ENCODE data around the gene ACOT12.
"Not testable (repeated sequence)": the region's sequence is repeated elsewhere in the genome, so short reads cannot be mapped to it uniquely, and the experiment has no call there.

Gene ACOT12

DNA sequence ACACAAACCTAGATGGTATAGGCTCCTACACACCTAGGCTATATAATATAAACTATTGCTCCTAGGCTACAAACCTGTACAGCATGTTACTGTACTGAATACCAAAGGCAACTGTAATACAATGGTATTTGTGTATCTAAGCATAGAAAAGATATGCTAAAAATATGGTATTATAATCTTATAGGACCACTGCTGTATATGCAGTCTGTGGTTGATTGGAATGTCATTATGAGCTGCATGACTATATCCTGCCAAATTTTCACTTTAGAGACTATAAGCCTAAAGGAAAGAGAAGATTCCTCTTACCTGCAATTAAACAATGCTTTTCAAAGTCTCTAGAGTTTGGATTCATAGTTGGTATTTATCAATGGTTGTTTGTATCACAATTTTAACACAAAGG, 24.7 kb upstream of the ACOT12 start:
- H3K9me3 ChIP-seq, result no peaks in the 10 kb centered on the region
- no peaks in the 10 kb centered on the region for H3K27me3 ChIP-seq
- H3K4me3 ChIP-seq (ENCODE audit: low read depth, low read length), result no peak overlapping the region
- H3K36me3 ChIP-seq, result no peaks in the 10 kb centered on the region
- no peak for DNase-seq
- no peaks in the 10 kb centered on the region; the same call in 1 of the 2 replicates for H3K4me1 ChIP-seq
- TF ChIP-seq, protein P1, sequence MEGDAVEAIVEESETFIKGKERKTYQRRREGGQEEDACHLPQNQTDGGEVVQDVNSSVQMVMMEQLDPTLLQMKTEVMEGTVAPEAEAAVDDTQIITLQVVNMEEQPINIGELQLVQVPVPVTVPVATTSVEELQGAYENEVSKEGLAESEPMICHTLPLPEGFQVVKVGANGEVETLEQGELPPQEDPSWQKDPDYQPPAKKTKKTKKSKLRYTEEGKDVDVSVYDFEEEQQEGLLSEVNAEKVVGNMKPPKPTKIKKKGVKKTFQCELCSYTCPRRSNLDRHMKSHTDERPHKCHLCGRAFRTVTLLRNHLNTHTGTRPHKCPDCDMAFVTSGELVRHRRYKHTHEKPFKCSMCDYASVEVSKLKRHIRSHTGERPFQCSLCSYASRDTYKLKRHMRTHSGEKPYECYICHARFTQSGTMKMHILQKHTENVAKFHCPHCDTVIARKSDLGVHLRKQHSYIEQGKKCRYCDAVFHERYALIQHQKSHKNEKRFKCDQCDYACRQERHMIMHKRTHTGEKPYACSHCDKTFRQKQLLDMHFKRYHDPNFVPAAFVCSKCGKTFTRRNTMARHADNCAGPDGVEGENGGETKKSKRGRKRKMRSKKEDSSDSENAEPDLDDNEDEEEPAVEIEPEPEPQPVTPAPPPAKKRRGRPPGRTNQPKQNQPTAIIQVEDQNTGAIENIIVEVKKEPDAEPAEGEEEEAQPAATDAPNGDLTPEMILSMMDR (IDR thresholded peaks at IDR 0.05; ENCODE audit: low read depth, low read length), result no peak

DNA sequence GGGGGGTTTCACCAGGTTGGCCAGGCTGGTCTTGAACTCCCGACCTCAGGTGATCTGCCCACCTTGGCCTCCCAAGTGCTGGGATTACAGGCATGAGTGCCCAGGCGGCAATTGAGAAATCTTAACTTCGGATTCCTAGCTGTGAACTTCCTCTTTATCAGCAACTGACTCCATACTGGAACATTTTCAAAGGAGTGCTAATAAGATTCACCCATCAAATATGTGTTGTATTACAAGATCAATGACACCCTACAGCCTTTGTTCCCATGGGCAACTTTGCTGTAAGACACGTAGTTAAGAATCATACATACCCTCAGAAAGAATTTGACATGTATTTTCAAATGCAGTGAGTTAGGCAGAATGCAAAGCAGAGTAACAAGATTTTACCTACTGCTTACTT, 23.1 kb upstream of the ACOT12 start:
- Histone ChIP-seq H3K27me3 (no peaks in the 10 kb centered on the region), H3K36me3 (no peaks in the 10 kb centered on the region), H3K4me3 (ENCODE audit: low read depth, low read length) (no peak overlapping the region), H3K9me3 (no peaks in the 10 kb centered on the region), H3K4me1 (no peaks in the 10 kb centered on the region; the same call in 1 of the 2 replicates)
- no peak for DNase-seq
- TF ChIP-seq, protein P1 (IDR thresholded peaks at IDR 0.05; ENCODE audit: low read depth, low read length), result no peak

DNA sequence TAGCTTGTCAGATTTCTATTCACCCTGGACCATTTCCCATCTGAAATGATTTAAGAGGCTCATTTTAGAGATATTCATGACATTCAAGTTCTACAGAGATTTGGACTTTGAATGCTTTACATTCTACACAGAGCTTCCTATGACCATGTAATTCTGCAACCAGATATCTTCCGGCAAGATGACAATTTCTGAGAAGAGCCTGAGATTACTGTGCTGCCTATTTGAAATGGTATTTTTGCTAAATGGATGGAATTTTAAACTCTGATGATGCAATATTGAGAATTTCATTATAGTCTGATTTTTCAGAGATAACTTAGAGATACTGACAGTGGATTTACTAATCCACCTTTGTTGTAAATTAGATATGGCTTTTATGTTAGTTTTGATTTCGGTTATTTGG, 16.0 kb upstream of the ACOT12 start:
- no peaks in the 10 kb centered on the region for H3K36me3 ChIP-seq
- H3K9me3 ChIP-seq, result no peaks in the 10 kb centered on the region
- DNase-seq, result no peak
- H3K4me3 ChIP-seq (ENCODE audit: low read depth, low read length), result no peak overlapping the region
- TF ChIP-seq, protein P1 (IDR thresholded peaks at IDR 0.05; ENCODE audit: low read depth, low read length), result no peak
- H3K4me1 ChIP-seq, result no peaks in the 10 kb centered on the region
- no peaks in the 10 kb centered on the region for H3K27me3 ChIP-seq

DNA sequence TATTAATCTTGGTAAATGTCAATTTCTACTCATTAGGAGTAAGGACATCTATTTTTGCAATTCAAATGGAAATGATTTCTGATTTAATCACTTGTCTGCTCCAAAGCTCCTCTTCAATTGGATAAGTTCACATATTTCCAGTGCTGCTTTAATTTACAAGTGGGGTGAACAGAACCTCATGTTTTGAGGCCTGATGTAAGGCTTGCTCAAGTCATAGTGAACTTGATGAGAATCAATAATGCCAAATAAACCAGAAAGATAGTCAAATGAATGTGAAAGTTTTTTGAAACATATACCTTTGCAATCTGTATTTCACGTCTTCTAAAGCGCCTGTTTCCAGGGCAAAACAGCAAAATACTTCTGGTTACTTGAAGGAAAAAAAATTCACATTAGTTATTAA, 15.4 kb upstream of the ACOT12 start:
- no peaks in the 10 kb centered on the region for H3K27me3 ChIP-seq
- no peaks in the 10 kb centered on the region for H3K36me3 ChIP-seq
- DNase-seq, result no peak
- no peaks in the 10 kb centered on the region for H3K9me3 ChIP-seq
- no peak overlapping the region for H3K4me3 ChIP-seq (ENCODE audit: low read depth, low read length)
- no peaks in the 10 kb centered on the region for H3K4me1 ChIP-seq
- TF ChIP-seq, protein P1 (IDR thresholded peaks at IDR 0.05; ENCODE audit: low read depth, low read length), result no peak

DNA sequence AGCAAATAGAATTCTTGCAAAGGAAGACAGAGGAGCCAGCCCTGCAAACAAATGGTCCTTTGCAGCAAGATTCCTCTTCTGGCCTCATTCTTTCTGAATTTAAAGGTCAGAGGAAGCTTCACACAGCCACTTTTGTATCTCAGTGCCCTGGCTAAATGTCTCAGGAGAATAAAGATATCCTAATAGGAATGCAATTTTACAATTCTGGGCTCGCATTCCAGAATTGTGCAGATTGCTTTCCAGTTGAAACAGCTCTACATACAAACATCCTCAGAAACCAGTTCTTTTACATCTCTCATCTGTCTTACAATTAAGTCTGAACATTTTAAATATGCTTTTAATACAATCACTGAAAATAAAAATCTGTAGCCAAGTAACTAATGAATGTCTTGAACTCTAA, 14.6 kb upstream of the ACOT12 start:
- Histone ChIP-seq H3K4me3 (ENCODE audit: low read depth, low read length) (no peak overlapping the region), H3K9me3 (no peaks in the 10 kb centered on the region), H3K27me3 (no peaks in the 10 kb centered on the region), H3K36me3 (no peaks in the 10 kb centered on the region), H3K4me1 (no peaks in the 10 kb centered on the region)
- DNase-seq, result no peak
- TF ChIP-seq, protein P1 (IDR thresholded peaks at IDR 0.05; ENCODE audit: low read depth, low read length), result no peak

DNA sequence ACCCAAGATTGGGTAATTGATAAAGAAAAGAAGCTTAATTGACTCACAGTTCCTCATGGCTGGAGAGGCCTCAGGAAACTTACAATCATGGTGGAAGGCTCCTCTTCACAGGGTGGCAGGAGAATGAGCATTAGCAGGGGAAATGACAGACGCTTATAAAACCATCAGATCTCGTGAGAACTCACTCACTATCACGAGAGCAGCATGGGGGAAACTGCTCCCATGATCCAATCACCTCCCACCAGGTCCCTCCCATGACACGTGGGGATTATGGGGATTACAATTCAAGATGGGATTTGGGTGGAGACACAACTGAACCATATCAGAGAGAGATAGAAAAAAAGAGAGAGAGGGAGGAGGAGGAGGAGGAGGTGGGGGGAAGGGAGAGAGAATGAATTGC, 13.9 kb upstream of the ACOT12 start:
- H3K36me3 ChIP-seq; H3K27me3 ChIP-seq; H3K9me3 ChIP-seq; H3K4me3 ChIP-seq (ENCODE audit: low read depth, low read length); H3K4me1 ChIP-seq; DNase-seq: not testable (repeated sequence)
